Globus pallidus (tissue), 1 donor: Measurements from ENCODE around the gene C22orf31.
"Not testable (repeated sequence)": the region's sequence is repeated elsewhere in the genome, so short reads cannot be mapped to it uniquely, and the experiment has no call there.

Experiments used
- DNase-seq: peaks from one replicate; pipeline ENCODE4 v3.0.0-alpha.2; 2015; ENCODE audit warnings: low spot score

The C22orf31 gene

DNA sequence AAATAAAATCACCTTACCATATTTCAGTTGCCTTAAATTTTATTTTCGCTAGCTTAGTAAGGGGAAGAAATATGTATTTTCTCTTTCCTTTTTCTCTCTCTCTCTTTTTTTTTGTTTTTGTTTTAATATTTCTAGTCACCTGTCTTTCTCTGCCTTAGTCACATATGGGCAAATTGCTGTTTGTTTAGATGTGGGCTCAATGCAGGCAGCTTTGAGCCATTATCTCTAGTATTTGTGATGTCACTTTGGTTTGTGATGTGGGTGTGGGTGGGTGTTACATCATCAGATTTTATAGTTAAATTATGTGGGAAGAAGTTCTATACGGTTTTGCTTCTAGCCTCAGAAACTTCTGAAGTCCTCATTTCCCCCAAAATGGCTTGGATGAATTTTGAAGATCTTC, at the start of gene C22orf31:
Gene C22orf31 (minus strand): TSS at position 59 of the 400 bp plus-strand sequence. CDS start 39 bp downstream, at position 20.
- no peak for DNase-seq

GRCh38 chr22:29110946-29111345, 49.3 kb upstream of the C22orf31 start:
- no peak for DNase-seq

DNA sequence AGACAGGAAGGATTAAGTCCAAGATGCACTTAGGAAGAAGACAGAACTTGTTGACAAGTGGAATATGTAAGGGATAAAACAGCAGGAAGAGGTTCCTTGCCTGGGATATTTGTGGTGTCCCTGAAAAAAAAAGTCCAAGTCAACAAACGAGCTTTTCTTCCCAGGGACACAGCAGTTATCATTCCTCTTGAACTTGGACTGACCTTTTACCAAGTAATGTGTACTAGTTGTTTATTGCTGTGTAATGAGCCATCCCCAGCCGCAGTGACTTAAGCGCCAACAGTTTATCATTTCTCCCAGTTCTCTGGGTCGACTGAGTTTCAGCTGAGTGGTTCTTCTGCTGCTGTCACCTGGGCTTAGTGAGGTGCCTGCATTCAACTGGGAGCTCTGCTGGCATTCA, 48.2 kb upstream of the C22orf31 start:
- no peak for DNase-seq

- DNase-seq: no peak
Measured at GRCh38 chr22:29108137-29108536, 46.5 kb upstream of the C22orf31 start.

DNA sequence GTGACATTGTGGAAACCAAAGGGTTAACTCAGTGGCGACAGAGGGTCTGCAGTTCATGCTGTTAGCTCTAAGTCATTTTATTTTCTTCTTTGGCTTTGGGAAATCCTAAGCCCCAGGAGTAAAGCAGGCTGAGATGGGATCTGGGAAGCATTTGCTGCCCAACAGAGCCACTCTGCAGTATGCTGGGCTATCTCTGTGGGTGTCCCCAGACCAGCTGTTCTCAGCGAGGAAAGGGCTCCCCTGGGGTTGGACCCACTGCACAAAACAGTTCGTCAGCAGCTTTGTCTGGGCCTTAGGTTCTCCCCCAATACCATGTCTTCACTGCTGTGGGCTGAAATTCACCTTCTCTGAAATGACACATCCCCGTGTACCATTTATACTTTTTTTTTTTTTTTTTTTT, 45.2 kb upstream of the C22orf31 start:
- DNase-seq: no peak

GRCh38 chr22:29105468-29105867, 43.8 kb upstream of the C22orf31 start:
- no peak for DNase-seq

DNA sequence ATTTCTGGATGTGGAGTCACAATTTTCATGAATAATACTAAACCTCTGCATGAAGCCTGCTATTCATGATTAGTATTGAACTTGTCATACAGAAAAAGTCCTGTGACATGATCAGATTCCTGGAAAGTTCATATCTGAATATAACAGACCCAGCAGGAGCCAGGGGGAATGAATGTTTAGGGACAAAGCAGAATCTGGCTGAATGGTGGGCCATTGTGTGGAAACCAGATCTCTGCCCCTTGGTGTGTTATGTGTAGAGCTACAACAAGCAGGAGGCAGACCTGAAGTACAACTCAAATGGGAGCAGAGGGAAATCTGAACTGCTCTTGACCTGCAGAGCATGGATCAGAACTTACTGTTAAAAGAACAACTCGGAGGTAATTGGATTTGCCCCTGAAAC, 41.5 kb upstream of the C22orf31 start:
- DNase-seq: no peak

- no peak for DNase-seq
Measured at GRCh38 chr22:29102300-29102699, 40.7 kb upstream of the C22orf31 start.

- no peak for DNase-seq
Measured at GRCh38 chr22:29098296-29098695, 36.7 kb upstream of the C22orf31 start.

DNA sequence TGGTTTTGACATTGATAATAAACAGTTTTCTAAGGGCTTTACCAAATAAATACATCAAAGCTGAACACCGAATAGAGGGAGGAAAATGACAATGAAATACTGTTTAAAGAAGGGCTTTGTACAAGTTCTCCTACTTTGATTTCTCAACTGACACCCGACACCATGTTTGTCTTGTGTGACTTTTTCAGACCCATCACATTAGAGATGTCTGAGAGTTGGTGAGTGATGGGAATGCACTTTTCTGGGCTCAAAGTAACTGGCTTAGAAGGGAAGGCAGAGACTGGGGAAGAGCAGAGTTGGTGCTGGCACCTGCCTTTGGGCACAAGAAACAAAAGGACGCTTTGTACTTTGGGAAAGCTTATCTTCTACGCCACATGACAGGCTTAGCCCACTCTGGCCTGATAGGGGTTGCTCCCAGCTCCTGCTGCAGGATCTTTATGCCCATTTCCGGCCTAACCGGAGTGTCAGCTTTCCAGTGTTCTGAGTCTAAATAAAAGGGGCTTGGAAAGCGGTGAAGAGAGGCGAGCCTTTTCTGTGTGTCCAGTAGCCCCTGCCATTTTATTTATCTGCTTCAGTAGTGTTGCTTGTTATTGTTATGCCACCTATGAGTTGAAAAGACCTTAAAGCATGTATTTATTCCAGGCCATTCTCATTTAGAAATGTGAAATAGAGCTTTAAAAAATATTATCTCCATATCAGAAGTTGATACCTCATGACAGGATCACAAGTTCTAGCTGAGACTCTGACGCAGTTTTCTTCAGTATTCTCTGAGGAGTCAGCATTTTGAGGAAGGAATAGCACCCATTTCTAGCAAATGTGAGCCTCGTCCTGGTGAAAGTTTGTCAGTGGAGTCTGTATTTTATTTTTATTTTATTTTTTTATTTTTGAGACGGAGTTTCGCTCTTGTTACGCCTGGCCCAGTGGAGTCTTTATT, 35.4 kb upstream of the C22orf31 start:
- DNase-seq: peak; percentile 63

GRCh38 chr22:29095459-29095858, 33.8 kb upstream of the C22orf31 start:
- DNase-seq: no peak

DNA sequence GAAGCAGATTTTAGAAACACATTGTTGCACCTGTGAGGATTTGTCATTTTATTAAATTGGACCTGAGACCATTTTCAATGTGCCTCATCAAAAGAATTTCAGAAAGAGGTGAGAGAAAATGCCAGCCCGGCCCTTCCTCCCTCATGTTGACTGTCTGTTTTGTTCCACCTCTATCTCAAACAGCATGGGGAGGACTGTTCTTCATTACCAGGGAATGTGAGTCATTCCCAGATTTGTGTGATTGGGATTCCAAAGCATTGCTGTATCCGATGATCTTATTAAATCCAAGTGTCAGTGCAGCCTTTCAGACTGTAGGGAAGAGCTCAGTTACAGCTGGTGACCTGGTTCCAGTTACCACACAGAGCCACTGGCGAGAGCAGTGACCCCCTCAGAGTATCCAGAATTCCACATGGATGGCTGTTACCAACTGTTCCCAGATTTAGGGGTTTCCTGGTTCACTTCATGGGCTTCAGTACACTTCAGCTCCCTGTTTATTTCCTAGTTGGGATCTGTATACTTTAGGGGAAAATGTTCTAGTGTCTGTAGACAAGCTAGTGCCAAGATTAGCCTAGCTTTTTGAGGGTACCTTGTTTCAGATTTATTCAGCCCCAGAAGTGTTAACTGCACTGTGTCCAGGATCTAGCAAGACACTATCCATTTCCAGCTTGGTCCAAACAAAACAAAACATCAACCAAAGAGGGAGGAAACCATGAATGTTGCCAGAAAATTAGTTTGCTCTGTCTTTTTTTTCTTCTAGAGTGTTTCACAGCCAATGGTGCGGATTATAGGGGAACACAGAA, 32.1 kb upstream of the C22orf31 start:
- no peak for DNase-seq

- DNase-seq: no peak
Measured at GRCh38 chr22:29093030-29093429, 31.4 kb upstream of the C22orf31 start.

GRCh38 chr22:29092243-29092642, 30.6 kb upstream of the C22orf31 start:
- DNase-seq: no peak

DNA sequence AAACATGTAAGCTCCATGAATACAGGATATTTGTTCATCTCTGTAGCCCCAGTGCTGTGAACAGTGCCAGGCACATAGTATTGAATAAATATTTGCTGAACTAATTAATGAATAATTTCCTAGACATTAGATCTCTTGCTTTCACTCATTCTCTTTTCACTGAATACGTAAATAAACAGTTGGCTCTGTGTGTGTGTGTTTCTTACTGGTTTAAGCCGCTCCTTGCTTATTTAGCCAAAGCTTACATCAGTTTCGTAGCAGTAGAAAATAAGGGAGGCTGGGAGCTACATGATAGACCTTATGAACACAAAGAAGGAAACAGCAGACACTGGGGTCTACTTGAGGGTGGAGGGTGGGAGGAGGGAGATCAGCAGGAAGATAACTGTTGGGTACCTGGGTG, 28.4 kb upstream of the C22orf31 start:
- DNase-seq: no peak

- DNase-seq: no peak
Measured at GRCh38 chr22:29089507-29089906, 27.9 kb upstream of the C22orf31 start.

DNA sequence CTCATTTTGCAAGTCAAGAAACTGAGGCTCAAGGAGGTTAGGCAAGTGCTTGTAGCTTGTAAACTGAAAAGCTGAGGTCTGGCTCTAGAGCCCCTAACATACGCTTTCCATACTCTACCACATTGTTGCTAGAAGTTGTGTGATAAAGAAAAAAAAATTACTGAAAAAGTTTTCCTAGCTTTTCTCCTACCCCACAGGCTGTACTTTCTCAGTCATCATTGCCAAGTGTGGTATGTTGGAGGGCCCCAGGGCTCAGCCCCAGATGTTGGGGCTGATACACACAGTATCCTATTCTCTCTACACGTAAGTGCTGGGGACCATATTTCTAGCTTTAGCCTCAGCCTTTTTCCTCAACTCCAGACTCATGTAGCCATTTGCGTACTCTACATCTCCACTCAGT, 27.2 kb upstream of the C22orf31 start:
- DNase-seq: no peak

- DNase-seq: no peak
Measured at GRCh38 chr22:29087012-29087411, 25.4 kb upstream of the C22orf31 start.

DNA sequence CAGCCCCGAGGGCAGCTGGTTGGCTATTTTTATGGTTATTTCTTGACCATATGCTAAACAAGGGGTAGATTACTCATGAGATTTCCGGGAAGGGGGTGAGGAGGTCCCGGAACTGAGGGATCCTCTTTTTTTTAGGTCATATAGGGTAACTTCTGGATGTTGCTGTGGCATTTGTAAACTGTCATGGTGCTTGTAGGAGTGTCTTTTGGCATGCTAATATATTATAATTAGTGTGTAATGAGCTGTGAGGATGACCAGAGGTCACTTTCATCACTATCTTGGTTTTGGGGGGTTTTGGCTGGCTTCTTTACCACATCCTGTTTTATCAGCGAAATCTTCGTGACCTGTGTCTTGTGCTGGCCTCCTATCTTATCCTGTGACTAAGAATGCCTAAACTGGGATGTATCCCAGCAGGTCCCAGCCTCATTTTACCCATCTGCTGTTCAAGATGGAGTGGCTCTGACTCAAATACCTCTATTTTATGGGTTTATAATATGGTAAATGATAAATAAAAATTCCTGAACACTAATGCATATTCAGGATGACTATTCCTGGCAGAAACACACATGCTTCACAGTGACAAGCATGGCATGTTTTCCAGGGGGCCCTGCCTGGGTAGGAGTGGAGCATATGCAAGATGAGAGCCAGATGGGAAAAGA, 22.4 kb upstream of the C22orf31 start:
- no peak for DNase-seq

GRCh38 chr22:29083576-29083932, 21.9 kb upstream of the C22orf31 start:
- DNase-seq: not testable (repeated sequence)

DNA sequence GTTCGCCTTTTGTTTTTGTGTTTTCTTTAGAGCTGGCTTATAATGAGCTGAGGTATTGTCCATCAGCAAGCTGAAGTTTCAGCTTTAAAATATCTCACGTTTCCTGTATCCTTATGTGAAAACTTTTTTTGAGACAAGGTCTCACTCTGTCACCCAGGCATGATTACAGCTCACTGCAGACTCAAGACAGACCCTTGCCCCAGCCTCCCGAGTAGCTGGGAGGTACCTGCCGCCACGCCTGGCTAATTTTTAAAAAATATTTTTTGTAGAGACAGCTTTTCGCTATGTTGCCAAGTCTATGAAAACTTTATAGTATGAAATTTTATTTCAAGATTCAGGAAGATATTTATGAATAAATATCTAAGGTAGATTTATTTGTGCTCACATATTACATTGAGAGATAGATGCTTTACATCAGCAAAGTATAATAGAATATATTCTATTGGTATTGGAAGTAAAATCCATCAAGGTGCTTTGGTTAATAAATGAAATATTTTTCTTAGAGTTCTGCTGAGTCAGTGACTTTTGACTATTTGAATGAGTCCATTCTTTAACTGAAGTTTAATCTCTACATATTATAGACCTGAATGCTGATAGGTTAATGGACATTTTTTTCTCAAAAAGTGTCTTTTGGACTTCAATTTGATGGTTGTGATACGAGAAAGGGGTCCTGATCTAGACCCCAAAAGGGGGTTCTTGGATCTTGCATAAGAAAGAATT, 21.4 kb upstream of the C22orf31 start:
- no peak for DNase-seq
